HG03139 (cell line): ENCODE measurements around the gene SOX6.

Source experiments
- ATAC-seq: cut with Tn5 transposase; IDR thresholded peaks from one replicate; pipeline ENCODE4 v1.9.1; 2021; ENCODE audit not compliant: unreplicated experiment

Gene SOX6

DNA sequence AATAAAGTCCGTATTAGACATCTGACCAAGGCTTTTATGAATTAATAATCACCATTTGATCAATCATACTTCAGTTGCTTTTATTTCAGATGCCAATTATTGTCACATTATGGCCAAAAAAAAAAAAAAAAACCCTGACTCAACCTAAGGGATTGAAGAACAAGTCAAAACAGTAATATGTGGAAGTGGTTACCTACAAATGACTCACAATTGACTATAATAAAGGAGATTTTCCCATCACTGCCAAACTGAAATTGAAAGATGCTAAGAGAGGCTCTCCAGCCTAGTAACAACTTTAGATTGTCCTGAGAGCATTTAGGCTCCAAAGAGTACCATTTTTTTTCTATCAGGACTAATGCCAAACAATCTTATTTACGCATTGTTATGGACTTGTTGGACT, 35.2 kb downstream of the SOX6 start:
- no peak for ATAC-seq

DNA sequence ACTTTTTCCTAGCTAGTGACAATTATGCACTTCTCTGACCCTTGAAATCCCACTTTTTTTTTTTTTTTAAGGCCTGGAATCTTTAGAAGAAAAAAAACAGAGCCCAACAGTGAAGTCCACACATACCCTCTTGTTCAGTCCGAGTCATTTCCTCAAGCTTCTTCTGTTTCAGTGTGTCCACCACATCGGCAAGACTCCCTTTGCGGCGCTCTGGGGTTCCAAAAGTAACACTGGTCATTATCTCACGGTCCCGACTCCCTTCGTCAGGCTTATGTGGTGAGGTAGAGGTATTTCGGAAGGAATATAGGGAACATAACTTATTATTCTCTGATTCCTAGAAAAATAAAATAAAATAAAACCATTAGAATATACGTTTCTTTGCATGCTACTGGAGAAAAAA, 38.0 kb downstream of the SOX6 start:
- no peak for ATAC-seq

DNA sequence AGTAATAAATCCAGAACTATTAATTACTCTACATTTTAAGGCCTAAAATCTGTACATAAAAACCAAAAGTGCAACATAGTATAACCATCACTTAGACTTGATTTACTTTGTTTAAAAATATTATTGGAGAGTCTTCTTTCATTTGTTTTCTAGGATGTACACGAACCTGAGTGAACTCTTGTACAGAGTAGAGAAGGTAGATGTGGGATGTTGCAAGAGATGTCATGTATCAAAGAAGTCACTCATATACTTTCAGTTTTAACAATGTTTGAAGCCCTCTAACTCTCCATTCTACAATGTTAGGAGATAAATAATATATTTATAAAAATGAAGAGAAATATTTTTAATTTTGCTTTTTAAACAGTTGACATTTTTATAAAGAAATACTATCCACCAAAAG, 38.6 kb downstream of the SOX6 start:
- ATAC-seq = no peak

DNA sequence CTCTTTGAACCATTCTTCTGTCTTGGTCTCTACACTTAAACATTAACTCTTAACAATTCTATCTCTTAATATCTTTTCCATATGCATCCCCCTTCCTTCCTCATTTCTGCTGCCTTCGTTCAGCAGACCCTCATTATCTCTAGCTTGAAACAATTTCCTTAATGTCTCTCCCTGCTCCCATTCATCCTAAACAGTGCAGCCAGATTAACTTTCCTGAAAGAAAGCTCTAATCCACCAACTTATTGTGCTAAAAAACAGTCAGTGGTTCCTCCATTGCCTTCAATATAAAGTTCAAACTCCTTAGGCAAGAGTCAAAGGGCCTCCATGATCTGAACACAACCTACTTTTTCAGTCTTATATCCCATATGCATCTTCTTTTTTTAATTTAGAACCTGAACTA, 42.5 kb downstream of the SOX6 start:
- no peak for ATAC-seq

DNA sequence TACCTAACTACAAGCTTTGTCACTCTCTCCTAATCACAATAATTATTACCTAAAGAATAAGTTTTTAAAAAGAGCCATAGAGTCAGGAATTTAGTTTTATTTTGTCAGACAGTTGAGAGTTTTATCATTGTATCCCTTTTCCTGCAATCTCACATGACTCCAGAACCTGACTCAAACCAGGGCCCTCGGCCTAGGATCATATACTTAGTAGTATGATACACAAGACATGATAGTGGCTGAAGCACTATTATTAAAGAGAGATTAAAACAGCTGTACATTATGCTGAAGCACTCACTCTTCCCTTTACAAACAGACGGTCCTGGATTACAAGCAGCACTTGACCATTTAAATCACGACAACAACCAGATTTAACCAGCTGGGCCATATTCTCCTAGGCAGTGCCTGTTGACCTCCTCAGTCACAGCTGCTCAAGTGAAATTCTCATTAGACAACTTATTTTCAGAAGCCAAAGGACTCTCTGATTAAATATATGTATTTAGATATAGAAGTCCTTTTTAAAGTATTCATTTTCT, 44.0 kb downstream of the SOX6 start:
- no peak for ATAC-seq

DNA sequence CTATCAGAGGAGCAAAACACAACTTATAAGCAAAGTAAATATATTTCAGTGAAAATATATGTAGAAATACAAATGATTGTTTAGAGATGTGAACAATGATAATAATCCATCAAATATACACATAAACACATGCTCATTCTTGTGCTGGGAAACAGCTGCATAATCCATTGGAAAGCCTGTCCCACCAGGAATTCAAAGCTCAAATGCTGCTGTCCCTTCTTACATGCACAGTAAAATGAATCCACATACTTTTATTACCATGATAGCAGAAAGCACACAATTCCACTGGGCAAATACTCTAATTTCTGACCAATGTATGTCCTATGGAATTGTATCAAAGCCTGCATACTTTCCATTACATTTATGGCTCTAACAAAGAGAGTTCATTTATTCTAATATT, 44.5 kb downstream of the SOX6 start:
- no peak for ATAC-seq

DNA sequence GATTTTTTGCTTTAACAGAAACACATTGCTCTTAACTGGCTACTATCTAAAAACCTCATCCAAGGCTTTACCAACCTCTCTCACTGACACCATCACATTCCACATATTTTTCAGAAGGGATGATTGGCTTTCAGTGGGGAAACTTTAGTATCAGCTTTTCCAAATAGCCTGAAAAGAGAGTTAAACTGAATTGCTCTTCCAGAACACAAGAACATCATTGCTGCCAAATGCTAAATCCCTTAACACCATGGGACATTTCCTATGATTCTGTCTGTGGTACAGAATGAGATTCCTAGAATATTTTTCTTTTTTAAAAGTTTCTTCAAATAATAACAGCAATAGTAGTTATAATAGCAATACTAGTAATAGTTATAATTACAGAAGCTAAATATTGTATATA, 45.4 kb downstream of the SOX6 start:
- ATAC-seq = no peak

DNA sequence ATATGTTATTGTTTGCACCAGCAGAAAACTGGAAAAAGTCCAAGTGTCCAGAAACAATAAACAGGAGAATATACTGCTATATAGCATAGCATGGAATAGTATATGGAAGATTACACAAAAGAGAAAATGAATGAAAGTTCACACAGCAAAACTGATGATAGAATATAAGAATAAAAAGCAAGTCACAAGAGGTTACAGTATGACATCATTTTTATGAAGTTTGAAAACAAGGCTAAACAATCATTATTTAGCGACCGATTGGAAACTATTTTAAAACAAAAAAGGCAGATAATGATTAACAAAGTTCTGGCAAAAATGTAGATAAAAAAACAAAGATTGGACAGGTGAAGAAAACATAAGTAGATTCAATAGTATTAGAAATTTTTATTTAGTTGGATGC, 47.1 kb downstream of the SOX6 start:
- ATAC-seq = no peak

DNA sequence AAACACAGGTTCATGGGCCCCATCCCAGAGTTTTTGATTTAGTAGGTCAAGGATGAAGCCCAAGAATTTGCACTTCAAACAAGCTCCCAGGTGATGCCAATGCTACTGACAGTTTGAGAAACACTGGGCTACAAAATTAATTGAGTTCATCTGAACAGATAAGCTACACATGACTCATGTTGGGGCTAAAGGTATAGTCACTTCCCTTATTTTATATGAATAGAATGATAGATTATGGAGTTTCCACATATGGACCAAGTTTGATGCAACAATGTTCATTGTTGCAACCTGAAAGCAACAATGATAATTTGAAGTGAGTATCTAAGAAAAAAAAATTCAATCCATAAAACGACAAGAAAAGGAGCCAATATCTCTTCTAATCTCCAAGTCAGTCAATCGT, 54.9 kb downstream of the SOX6 start:
- no peak for ATAC-seq

DNA sequence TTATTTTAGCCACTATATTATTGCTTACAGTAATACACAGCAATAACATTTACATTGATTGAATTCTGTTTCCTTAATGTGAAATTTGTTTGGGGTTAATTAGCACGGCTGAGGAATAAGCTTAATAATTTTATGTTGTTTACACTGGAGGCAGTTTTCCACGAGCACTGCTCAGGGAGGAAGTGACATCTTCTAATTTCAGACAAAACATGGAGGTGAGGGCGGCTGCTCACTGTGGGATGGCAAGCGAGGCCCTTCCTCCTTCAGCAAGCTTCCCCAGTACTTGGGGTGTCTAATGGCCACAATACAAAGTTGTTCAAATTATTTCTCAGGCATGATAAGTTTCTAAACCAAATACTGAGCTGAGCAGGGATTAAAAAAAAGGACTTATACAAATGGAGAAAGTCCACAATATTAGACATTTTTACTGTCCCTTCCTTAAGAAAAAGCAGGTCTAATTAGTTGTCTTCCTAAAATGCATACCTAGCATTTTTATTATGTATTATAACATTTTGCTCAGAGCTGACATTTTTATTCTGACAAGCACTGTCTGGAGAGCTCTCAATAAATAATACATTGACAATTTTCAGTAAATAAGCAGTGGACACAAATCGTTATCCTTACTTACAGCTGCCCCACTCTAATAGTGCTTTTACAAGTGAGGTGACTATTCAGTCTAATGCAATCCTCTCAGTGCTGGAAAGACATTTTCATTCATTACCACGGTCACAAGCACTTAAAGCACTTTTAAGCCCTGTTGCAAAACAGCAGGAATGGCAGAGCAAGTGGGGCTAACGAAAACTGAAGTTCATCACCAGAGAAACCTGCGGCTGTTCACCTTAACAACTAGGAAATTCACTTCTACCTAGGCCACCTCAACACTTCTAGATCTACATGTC, 56.2 kb downstream of the SOX6 start:
- ATAC-seq = no peak

DNA sequence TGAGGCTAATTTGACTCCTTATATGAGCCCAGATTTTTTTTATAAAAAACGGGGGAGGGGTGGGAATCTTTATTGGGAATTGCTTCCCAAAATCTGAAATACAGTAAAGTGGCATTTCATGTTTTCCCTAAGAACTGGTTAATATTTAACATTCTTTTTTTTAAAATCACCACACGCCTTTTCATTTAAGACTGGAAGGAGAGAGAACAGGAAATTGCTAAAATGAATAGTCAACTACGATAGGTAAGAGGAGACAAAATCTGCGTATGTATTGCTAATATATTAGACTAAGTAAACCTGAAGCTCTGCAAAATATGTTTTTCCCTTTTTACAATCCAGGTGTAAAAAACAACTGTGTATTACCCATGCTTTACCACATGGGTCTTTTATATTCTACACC, 57.0 kb downstream of the SOX6 start:
- ATAC-seq = no peak

DNA sequence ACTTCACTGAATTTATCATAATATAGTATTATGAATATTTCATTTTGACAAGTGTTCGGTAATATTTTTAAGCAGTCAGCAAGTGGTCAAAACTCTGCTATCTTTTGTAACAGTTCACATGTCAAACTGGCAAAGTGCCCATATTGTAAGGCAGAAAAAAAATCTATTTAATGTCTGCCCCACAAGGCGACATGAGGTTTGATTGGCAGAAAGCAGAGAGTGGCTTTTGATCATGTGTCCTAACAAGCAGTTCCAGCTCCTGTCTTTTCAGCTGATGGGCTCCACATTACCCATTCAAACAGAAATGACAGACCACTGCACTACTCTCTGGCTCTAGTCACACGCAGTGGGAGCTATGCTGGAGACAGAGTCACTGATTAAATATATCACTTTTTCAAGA, 59.0 kb downstream of the SOX6 start:
- ATAC-seq = no peak

DNA sequence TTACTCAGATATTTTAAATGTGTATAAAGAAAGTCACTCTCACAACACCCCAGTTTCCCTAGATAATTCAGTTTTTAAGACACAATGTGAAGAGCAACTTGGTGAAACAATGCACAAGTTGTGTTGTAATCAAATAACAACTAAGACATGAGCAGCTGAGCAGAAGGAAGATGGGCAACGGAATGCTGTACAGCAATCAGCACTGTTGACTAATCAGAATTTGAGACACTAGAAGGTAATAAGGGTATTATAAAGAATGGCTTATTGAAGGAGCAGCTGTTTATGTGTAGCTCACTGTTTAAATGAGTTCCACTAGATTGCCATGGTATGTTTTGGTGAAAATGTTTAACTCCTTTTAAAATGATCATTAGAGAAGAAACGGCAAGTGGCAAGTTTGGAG, 60.1 kb downstream of the SOX6 start:
- ATAC-seq = no peak

DNA sequence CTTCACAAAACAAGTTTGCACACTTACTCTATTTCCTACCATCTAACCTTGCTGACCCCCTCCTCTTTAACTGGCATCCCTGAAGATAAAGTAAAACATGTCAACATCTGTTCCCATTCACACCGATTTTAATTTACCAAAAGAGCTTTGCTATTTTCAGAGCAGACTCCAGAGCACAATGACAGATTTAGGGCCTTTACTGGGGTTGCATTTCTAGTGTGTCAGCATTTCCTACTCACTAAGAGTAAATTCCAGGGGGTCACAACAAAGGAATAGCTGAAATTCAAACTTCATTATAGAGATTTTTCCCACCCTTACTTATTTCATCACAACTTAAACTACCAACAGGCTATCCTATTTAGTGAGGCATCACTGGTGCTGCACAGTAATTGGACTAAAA, 60.8 kb downstream of the SOX6 start:
- ATAC-seq = no peak

DNA sequence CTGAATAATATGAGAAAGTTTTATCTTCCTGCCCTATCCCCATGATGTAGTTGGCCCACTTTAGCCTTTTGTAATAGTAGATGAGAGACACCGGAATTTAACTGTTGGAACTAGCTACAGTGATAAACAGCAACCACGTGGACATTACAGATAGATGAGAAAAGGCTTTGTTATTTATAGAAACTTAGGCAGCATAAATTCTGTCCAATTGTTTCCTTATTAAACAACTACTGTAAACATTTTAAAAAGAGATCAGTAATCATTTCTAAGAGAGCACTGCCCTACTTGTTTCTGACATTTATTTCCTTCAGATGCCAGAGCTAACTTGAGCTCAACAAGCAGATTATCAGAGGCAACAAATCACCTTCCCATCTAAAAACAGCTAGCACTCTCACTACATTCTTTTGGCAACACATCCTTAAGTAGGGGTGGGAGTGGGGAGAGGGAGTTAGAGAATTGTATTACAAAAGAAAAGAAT, 63.1 kb downstream of the SOX6 start:
- ATAC-seq = no peak

DNA sequence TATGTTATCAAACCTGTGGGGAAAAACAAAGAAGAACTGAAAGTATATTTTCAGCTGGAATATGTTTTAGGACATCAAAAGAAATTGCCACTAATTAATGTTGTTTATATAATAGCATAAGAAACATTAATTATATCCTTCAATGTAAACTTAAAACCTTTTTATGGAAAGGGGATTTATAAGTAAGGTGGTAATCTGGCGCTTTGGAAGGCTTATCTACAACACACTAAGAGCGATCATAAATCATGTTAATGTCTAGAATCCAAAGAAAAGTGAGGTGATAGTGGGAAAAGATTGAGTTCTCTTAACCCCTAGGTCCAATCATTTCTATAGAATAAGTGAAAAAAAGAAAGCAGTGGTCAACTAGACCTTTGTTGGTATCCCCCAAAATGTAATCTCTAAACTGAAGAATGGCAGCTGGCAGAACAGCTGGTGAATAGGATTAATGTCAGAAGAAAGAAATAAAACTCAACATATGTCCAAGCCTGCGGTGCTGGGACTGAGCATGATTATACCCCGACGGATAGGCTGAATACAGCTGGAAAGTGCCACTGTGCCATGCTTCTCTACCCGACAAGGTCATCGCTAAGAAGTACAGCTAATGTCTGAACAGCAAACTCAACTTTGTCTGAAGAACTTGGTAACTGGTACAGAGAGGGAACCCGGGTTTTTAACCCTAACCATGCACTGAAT, 64.0 kb downstream of the SOX6 start:
- ATAC-seq = no peak

DNA sequence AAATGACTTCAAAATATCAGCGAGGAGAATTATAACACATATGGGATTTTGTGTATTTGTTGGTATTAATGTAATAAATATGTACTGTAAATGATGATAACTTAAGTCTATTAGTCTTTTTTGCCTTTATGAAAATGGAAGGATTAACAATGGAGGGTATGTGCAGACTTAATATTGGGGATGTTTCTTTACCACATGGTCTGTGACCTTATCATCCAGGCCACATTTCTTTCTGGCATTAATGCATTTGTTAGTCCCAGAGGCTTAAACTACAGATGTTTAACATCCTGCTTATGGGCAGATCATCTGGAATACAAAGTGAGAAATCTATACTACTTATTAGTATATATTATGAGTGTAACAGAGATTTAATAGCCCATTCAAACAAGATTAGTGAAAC, 64.6 kb downstream of the SOX6 start:
- no peak for ATAC-seq

DNA sequence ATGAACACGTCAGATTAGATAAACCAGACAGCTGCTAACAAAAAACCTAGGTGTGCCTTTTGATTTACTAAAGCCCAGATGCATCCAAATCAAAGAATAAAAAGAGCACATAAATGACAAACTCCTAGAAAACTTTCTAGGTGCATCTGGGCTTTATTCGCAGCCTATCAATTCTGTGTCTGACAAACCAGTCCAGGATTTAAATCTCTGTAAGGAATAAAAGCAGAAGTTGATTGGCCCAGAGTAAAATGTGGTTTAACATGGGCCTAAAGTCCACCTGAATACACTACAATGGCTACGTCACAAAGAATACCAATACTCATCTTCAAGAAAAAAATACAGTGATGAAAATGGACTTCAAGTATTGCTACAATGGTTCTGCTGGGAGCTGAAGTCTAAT, 66.8 kb downstream of the SOX6 start:
- ATAC-seq = no peak

DNA sequence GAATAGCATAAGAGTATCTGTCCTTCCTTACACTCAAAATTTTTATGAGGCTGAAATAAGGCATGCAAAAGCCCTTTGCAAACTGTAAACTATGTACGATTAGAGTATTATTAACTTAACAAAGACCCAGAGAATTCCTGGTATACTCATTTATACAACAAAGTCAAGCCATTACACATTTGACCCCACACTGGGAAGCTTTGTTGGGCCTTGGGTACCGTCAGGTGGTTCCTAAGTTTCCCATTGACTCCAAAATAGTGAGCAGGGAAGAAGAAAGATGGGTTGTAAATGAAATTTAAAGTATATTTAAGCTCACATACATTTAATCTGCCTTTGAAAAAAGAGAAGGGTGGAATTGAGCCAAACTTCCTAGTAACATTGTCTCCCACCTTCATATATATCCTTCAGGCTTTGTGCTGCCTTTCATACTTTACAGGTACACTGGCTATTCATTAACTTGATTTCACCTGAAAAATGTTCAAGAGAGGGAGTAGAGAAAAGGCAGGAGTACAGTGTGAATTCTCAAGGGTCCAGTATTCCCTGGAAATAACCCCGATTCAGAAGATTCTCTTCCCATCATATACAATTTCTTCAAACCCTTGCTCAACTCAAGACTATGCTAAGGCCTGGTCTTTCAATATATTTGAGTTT, 68.6 kb downstream of the SOX6 start:
- ATAC-seq = no peak

DNA sequence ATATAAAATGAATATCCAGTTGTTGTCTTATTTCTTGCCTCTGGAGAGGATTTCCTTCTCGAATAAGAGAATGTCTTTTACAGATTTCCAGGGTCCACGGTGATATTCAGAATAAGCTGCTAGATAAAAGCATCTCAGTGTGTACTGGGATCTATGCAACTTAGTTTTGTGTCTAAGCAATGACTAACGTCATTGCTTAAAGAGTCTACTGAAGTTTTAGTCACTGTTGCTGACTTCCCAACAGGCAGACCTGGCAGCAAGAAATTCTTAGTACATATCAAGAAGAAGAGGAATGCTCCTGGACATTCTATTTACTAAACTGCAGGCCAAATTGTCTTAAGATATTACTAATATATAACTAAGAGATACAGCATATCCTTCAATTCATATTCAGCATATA, 70.3 kb downstream of the SOX6 start:
- no peak for ATAC-seq

DNA sequence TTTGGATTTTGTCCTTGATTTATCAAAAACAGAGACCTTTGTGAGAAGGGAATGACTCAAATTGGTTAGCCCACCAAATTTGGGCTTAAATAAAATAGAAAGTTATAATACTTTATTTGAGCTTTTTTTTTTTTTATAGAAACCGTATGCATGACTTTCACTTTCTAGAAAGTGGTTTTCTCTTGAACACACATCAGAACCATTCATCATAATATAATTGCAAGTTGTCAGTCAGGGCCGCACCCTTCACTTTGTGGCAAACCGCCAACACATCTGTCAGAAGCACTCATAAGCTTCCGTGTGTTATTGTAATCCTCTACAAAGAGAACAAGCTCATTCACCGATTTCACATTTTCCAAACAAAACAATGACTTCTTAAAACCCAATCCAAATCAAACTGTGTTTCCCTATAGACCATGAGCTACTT, 76.1 kb downstream of the SOX6 start:
- ATAC-seq = no peak

DNA sequence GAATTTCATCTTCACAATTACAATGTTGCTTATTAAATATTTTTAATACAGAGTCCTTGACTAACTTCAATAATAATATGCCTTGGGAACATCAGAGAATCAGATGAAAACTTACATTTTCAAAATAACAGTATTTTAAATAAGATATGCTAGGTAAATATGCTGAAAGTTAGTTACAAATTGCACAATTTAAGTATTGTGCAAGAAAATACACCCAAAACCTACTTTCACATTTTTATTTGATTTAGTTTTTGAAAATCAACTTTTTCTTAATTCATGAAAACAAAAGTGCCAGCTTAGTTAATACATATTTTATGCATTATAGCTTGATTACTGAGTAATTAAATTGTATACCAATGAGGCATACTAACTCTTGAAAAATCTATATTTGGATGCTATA, 76.8 kb downstream of the SOX6 start:
- ATAC-seq = no peak
